Measurements from ENCODE around the gene SNED1.

Gene SNED1

GRCh38 chr2:241136661-241137260 is 138.3 kb downstream of the SNED1 start:
- Histone ChIP-seq H3K18ac (ENCODE audit: low read length) (no peak overlapping the region), H3K79me1 (ENCODE audit: low read depth, low read length) (peaks cover 7% of the 10 kb centered on the region), H3K4me3 (ENCODE audit: low read length in 2 of 2) (no peak overlapping the region), H2BK15ac (ENCODE audit: low read length) (no peak overlapping the region), H3K4ac (ENCODE audit: low read length) (no peak overlapping the region), H3K14ac (ENCODE audit: low read length) (no peak overlapping the region), H3K36me3 (replicated peaks in 1 of 2; ENCODE audit: control insufficient read depth in 2 of 2, insufficient read depth in 2 of 2, low read length in 2 of 2) (peaks cover 16 to 95% of the 10 kb centered on the region in 2 donors), H3K9ac (ENCODE audit: low read depth, low read length, poor library complexity) (no peak overlapping the region), H2AK5ac (ENCODE audit: low read depth, low read length) (no peak overlapping the region), H4K8ac (ENCODE audit: low read depth, low read length) (no peak overlapping the region), H3K4me2 (ENCODE audit: insufficient read depth, low read length, poor library complexity, severe bottlenecking) (no peak overlapping the region), H2AFZ (ENCODE audit: low read length) (no peak overlapping the region), H2BK120ac (ENCODE audit: low read depth, low read length) (no peak overlapping the region), H3K4me1 (ENCODE audit: control insufficient read depth in 2 of 2, insufficient read depth in 1 of 2, low read depth in 1 of 2, low read length in 2 of 2) (no peaks in the 10 kb centered on the region), H2BK5ac (ENCODE audit: low read length) (no peak overlapping the region), H3K23ac (ENCODE audit: low read depth, low read length, poor library complexity) (peak overlapping the region; percentile 70), H2BK12ac (ENCODE audit: low read length) (no peak overlapping the region), H3K27me3 (ENCODE audit: control insufficient read depth in 3 of 3, insufficient read depth in 3 of 3, low read depth in 1 of 3, low read length in 3 of 3) (no peaks in the 10 kb centered on the region), H3K27ac (replicated peaks; ENCODE audit: low read length) (no peak overlapping the region), H4K91ac (ENCODE audit: low read depth, low read length, poor library complexity) (no peak overlapping the region), H3K9me3 (replicated peaks in 1 of 2; ENCODE audit: control insufficient read depth in 2 of 2, insufficient read depth in 1 of 2, low read depth in 1 of 2, low read length in 2 of 2) (no peaks in the 10 kb centered on the region)
- no CpG with 5 or more reads among the region's 25 CpGs for WGBS, 2 donors (ENCODE audit: extremely low coverage in 2 of 2, insufficient read length in 2 of 2, insufficient replicate concordance in 1 of 2)
- DNase-seq (ENCODE audit: low spot score), result no peak

- no peak for DNase-seq (ENCODE audit: low spot score)
- H3K27ac ChIP-seq (replicated peaks; ENCODE audit: low read length), result no peak overlapping the region
- H3K4me3 ChIP-seq (ENCODE audit: low read length in 2 of 2), result no peak overlapping the region
- H4K91ac ChIP-seq (ENCODE audit: low read depth, low read length, poor library complexity), result no peak overlapping the region
- H3K4ac ChIP-seq (ENCODE audit: low read length), result no peak overlapping the region
- H2BK120ac ChIP-seq (ENCODE audit: low read depth, low read length), result no peak overlapping the region
- no peak overlapping the region for H3K14ac ChIP-seq (ENCODE audit: low read length)
- no peaks in the 10 kb centered on the region for H3K4me1 ChIP-seq (ENCODE audit: control insufficient read depth in 2 of 2, insufficient read depth in 1 of 2, low read depth in 1 of 2, low read length in 2 of 2)
- peaks cover 15 to 97% of the 10 kb centered on the region in 2 donors for H3K36me3 ChIP-seq (replicated peaks in 1 of 2; ENCODE audit: control insufficient read depth in 2 of 2, insufficient read depth in 2 of 2, low read length in 2 of 2)
- H2BK5ac ChIP-seq (ENCODE audit: low read length), result no peak overlapping the region
- H3K18ac ChIP-seq (ENCODE audit: low read length), result no peak overlapping the region
- H3K4me2 ChIP-seq (ENCODE audit: insufficient read depth, low read length, poor library complexity, severe bottlenecking), result no peak overlapping the region
- H3K9ac ChIP-seq (ENCODE audit: low read depth, low read length, poor library complexity), result no peak overlapping the region
- no peak overlapping the region for H2BK15ac ChIP-seq (ENCODE audit: low read length)
- no CpG with 5 or more reads among the region's 24 CpGs for WGBS, 2 donors (ENCODE audit: extremely low coverage in 2 of 2, insufficient read length in 2 of 2, insufficient replicate concordance in 1 of 2)
- peaks cover 8% of the 10 kb centered on the region for H3K79me1 ChIP-seq (ENCODE audit: low read depth, low read length)
- no peak overlapping the region for H2AK5ac ChIP-seq (ENCODE audit: low read depth, low read length)
- H2AFZ ChIP-seq (ENCODE audit: low read length), result no peak overlapping the region
- no peak overlapping the region for H3K23ac ChIP-seq (ENCODE audit: low read depth, low read length, poor library complexity)
- H3K9me3 ChIP-seq (replicated peaks in 1 of 2; ENCODE audit: control insufficient read depth in 2 of 2, insufficient read depth in 1 of 2, low read depth in 1 of 2, low read length in 2 of 2), result no peaks in the 10 kb centered on the region
- H4K8ac ChIP-seq (ENCODE audit: low read depth, low read length), result no peak overlapping the region
- no peaks in the 10 kb centered on the region for H3K27me3 ChIP-seq (ENCODE audit: control insufficient read depth in 3 of 3, insufficient read depth in 3 of 3, low read depth in 1 of 3, low read length in 3 of 3)
- no peak overlapping the region for H2BK12ac ChIP-seq (ENCODE audit: low read length)
These were observed 139.1 kb downstream of the SNED1 start for GRCh38 chr2:241137276-241138190.

- Histone ChIP-seq H3K18ac (ENCODE audit: low read length) (no peak overlapping the region), H3K27ac (replicated peaks; ENCODE audit: low read length) (no peak overlapping the region), H3K4ac (ENCODE audit: low read length) (no peak overlapping the region), H2BK12ac (ENCODE audit: low read length) (no peak overlapping the region), H3K4me3 (ENCODE audit: low read length in 2 of 2) (no peak overlapping the region), H3K9ac (ENCODE audit: low read depth, low read length, poor library complexity) (no peak overlapping the region), H4K91ac (ENCODE audit: low read depth, low read length, poor library complexity) (no peak overlapping the region), H3K36me3 (replicated peaks in 1 of 2; ENCODE audit: control insufficient read depth in 2 of 2, insufficient read depth in 2 of 2, low read length in 2 of 2) (peaks cover 17 to 93% of the 10 kb centered on the region in 2 donors), H2BK120ac (ENCODE audit: low read depth, low read length) (no peak overlapping the region), H3K27me3 (ENCODE audit: control insufficient read depth in 3 of 3, insufficient read depth in 3 of 3, low read depth in 1 of 3, low read length in 3 of 3) (no peaks in the 10 kb centered on the region), H3K4me2 (ENCODE audit: insufficient read depth, low read length, poor library complexity, severe bottlenecking) (no peak overlapping the region), H3K9me3 (replicated peaks in 1 of 2; ENCODE audit: control insufficient read depth in 2 of 2, insufficient read depth in 1 of 2, low read depth in 1 of 2, low read length in 2 of 2) (no peaks in the 10 kb centered on the region), H3K4me1 (ENCODE audit: control insufficient read depth in 2 of 2, insufficient read depth in 1 of 2, low read depth in 1 of 2, low read length in 2 of 2) (no peaks in the 10 kb centered on the region), H2BK5ac (ENCODE audit: low read length) (no peak overlapping the region), H2AK5ac (ENCODE audit: low read depth, low read length) (no peak overlapping the region), H4K8ac (ENCODE audit: low read depth, low read length) (no peak overlapping the region), H3K79me1 (ENCODE audit: low read depth, low read length) (peaks cover 8% of the 10 kb centered on the region), H2BK15ac (ENCODE audit: low read length) (no peak overlapping the region), H2AFZ (ENCODE audit: low read length) (no peak overlapping the region), H3K23ac (ENCODE audit: low read depth, low read length, poor library complexity) (no peak overlapping the region), H3K14ac (ENCODE audit: low read length) (no peak overlapping the region)
- no peak for DNase-seq (ENCODE audit: low spot score)
- no CpG with 5 or more reads among the region's 16 CpGs for WGBS, 2 donors (ENCODE audit: extremely low coverage in 2 of 2, insufficient read length in 2 of 2, insufficient replicate concordance in 1 of 2)
These were observed 140.1 kb downstream of the SNED1 start for GRCh38 chr2:241138471-241138870.
